ENCODE results near the gene RTEL1.

- TF ChIP-seq POLR2AphosphoS5 (IDR thresholded peaks at IDR 0.05) = no peak
- no peak for TF ChIP-seq CTCF (IDR thresholded peaks at IDR 0.05 in 8 of 11, conservative IDR thresholded peaks at IDR 0.05 in 3 of 11)
These were observed 29.5 kb downstream of the RTEL1 start for GRCh38 chr20:63687419-63688178.
